GM12874 (cell line): ENCODE results near the gene OSER1.

Experiments
- TF ChIP-seq, protein P1 (sequence below): IDR thresholded peaks from 2 replicates; pipeline ENCODE4 v1.5.1; 2011; ENCODE audit warnings: low read depth, mild to moderate bottlenecking, control low read depth, low read length, moderate library complexity; ENCODE audit not compliant: insufficient read depth

OSER1 gene

DNA sequence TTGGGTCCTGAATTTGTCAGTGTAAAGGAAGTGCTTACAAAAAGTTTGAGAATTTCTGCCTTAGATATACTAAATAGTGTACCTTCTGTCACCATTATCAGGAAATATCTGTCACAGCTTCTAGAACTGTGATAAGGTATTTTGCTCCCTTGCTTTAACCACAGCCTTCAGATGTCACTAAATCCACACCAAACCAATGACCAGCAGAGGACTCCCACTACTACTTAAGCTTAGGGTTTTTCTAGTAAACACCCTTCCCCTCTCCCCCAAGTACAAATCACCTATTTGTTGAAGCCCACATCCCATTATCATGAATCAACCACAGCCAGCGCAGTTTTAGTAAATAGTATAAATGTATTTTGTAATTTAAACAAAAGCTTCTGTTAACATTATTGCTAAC lies 15.0 kb downstream of the OSER1 start:
- TF ChIP-seq, protein P1, sequence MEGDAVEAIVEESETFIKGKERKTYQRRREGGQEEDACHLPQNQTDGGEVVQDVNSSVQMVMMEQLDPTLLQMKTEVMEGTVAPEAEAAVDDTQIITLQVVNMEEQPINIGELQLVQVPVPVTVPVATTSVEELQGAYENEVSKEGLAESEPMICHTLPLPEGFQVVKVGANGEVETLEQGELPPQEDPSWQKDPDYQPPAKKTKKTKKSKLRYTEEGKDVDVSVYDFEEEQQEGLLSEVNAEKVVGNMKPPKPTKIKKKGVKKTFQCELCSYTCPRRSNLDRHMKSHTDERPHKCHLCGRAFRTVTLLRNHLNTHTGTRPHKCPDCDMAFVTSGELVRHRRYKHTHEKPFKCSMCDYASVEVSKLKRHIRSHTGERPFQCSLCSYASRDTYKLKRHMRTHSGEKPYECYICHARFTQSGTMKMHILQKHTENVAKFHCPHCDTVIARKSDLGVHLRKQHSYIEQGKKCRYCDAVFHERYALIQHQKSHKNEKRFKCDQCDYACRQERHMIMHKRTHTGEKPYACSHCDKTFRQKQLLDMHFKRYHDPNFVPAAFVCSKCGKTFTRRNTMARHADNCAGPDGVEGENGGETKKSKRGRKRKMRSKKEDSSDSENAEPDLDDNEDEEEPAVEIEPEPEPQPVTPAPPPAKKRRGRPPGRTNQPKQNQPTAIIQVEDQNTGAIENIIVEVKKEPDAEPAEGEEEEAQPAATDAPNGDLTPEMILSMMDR, result no peak

DNA sequence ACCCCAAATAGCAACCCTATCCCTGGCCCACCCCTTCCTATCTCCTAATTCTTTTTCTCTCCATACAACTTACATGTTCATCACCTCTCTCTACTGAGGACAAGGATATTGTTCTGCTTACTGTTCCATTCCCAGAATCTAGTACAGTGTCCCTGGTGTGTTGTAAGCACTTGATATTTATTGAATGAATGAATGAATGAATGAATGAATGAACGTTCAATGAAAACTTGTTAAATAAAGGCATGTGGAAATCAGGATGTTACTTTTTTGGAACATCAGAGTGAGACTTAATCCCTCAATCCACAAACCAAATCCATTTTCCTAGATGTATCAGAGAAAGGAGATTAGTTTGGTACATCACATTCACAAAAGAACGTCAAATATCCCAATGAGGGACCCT lies 16.8 kb downstream of the OSER1 start:
- TF ChIP-seq, protein P1, result no peak

DNA sequence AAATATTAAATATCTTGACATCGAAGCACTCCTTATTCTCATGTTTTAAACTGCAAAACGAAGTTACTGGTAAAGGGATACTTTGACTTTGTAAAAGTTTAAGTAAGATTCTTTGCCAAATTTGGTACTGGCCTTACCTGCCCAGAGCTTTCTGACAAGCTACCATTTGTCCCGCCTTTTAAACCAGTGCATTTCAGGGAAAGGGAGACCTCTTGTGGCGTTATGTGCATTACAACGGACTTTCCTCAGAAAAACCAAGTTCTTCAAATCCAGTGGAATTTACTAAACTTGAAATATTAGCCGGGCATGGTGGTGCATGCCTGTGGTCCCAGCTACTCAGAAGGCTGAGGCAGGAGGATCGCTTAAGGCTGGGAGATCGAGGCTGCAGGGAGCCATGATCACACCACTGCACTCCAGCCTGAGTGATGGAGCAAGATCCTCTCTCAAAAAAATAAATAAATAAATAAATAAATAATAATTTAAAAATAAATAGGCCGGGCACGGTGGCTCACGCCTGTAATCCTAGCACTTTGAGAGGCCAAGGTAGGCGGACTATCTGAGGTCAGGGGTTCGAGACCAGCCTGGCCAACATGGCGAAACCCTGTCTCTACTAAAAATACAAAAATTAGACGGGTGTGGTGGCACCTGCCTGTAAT lies 20.2 kb downstream of the OSER1 start:
- TF ChIP-seq, protein P1, result peak; percentile 64

DNA sequence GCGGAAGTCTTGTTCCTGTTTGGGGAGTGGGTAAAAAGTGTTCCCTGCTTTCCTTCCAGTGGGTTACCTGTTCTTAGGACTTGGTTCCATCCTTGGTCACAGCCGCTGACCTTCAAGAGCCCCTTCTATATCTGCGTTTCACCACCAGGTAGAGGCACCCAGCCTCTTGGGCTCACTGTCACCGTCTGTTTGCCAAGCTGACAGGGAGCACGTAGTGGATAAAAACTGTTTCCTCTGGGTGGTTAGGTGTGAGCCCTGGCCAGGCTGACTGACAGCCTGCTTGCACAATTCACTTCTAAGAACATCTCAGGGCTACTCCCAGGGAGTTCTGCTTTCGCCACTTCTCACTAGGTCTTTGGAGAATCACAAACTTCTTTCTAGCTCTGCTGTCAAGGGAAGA lies 21.8 kb downstream of the OSER1 start:
- TF ChIP-seq, protein P1, result no peak

DNA sequence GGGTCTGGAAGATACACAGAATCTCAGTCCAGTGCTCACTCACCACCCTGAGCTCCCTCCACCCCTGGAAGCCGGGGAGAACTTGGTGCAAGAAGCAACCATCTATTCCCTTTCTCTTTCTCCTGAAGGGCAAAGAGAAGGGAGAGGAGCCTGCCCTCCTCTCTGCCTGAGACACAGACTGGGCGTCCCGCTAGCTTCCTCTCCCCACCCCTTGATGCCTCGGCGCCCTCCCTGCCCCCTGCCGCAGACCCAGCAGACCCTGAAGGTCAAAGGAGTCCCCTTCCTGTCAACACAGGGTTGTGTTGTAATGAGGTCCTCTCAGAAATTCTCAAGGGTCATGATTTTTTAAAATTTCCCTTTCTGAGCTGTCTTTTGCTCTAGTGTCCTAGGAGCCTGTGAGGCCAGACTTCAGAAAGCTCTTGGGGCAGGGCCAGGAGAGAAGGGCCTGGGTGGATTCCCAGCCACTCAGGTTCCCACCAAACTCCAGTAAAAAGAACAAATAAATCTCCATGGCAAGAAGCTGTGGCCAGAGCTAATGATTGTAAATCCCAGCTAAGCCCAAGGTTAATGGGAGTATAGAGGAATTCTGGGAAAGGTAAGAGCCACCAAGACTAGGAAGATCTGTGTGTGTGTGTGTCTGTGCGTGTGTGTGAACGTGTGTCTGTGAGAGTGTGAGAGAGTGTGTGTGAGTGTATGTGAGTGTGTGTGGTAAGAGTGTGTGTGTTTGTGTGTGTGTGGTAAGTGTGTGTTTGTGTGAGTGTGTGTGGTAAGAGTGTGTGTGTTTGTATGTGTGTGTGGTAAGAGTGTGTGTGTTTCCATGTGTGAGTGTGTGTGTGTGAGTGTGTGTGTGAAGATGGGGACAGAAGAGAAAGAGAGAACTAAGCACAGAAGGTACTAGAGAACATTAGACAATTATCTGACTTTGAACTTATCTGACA lies 22.5 kb downstream of the OSER1 start:
- TF ChIP-seq, protein P1, result no peak

DNA sequence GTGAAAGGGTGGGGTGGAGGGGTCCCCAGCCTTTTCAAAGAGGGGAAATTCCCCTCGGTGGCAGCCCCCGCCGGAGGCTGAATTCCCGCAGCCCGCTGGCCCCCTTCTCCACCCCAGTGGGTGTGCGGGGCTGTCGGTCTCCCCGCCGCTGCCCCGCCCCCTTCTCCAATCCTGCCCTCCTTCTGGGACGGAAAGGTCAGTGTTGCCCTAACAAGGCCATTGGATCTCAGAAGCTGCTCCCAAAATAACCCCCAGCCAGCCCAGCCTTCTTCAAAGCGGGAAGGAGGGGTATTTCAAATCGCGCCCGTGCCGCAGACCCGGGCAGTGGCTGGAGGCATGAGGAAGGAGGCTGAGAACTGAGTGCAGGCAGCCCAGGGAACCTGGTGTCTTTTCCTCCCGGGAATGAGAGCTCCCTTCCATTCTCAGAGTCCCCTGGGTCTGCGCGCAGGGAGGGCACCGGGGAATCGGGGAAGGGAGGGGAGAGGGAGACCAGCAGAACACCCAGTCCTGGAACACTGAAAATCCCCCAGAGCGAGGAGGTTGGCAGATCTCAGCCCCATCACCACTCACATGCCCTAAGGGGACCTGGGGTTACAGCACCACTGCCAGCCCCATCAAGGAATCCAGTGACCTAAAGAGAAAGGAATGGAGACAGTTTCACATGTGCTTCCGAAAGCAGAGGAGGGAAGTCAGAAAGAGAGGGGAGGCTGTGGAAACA lies 23.4 kb downstream of the OSER1 start, which contains the start of gene JPH2:
Gene JPH2, minus strand, starts transcription at position 135 of the 718 bp plus-strand sequence. CDS start 483 bp downstream, outside the sequence.
- TF ChIP-seq, protein P1, result no peak

DNA sequence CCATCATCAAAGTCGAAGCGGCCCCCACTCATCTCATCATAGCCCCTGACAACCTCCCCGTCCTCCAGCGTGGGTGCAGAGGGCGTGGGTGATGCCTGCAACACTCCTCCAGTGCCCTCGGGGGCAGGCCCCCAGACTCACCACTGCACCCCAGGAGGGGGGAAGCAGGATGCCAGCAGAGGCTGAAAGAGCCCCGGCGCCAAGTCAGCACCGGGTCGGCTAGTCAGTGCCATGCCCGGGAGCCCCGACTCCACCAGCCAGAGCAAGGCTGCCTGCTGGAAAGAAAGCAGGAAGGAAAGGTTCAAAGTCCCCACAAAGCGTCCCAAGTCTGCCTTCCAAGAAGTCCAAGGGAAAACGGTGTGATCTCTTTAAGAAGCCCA lies 23.9 kb downstream of the OSER1 start:
- TF ChIP-seq, protein P1, result no peak
